ENCODE measurements around the gene ECSIT.
A peak's percentile ranks its signal among the peaks of the same experiment; 100 is the strongest.

ECSIT gene

DNA sequence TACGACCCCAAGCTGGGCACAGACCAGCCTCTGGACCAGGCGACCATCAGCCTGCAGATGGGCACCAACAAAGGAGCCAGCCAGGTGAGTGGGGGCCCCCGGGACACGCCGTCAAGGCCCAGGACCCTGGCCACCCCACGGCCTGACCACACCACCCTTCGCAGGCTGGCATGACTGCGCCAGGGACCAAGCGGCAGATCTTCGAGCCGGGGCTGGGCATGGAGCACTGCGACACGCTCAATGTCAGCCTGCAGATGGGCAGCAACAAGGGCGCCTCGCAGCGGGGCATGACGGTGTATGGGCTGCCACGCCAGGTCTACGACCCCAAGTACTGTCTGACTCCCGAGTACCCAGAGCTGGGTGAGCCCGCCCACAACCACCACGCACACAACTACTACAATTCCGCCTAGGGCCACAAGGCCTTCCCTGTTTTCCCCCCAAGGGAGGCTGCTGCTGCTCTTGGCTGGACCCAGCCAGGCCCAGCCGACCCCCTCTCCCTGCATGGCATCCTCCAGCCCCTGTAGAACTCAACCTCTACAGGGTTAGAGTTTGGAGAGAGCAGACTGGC lies 20.5 kb upstream of the ECSIT start:
- DNase-seq, result no peak

DNA sequence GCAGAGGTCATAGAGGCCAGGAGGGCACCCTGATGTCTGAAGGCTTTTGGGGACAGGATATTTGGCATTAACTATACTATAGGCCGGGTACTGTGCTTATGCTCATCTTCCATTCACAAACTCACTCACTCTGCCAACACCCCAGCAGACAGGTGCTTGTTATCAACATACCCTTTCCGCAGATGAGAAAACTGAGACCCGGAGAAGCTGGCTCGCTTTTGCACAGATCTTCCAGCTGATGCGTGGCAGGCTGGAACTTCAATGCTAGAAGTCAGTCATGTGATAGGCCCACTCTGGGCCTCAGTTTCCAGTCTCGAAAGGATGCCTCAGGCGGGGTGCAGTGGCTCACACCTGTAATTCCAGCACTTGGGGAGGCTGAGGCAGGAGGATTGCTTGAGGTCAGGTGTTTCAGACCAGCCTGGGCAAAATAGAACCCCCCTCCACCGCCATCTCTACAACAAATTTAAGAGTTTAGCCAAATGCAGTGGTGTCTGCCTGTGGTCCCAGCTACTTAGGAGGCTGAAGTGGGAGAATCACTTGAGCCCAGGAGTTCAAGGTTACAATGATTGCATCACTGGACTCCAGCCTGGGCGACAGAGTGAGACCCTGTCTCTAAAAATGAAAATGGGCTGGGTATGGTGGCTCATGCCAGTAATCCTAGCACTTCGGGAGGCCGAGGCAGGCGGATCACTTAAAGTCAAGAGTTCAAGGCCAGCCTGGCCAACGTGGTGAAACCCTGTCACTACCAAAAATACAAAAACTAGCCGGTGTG lies 19.2 kb upstream of the ECSIT start:
- no peak for DNase-seq

DNA sequence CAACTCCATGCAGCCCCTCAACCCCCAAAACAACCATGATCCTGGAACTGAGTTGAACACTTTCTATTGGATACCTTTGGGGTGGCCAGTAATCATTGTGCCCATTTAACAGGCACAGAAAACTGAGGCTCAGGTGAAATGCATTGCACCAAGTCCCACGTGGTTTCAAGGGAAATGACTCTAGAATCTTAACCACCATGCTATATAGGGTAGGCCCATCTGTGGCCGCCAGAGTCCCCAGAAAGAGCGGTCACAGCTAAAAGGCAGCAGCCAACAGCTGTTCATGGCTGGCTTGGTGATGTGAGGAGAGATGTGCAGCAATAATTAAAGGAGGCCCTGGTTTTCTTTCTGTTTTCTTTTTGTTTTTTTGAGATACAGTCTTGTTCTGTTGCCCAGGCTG lies 12.3 kb upstream of the ECSIT start:
- DNase-seq, result no peak

DNA sequence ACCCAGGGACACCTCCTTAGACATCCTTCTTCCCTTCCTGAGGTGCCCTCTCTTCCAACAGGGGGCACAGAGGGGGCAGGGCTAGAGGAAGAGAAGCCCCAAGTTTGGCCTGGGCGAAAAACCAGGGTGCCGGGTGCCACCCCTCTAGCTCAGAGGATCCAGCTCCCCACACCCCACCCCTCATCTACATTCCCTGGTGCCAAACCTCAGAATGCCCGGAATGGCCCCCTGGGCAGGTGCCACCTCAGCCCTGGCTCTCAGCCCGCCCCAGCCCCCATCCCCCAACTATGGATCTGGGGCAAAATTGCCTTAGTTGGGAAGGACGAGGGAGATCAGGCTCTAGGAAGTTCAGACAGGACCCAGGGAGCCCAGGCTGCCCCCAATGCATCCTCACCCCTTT lies 11.7 kb upstream of the ECSIT start:
- DNase-seq, result no peak

DNA sequence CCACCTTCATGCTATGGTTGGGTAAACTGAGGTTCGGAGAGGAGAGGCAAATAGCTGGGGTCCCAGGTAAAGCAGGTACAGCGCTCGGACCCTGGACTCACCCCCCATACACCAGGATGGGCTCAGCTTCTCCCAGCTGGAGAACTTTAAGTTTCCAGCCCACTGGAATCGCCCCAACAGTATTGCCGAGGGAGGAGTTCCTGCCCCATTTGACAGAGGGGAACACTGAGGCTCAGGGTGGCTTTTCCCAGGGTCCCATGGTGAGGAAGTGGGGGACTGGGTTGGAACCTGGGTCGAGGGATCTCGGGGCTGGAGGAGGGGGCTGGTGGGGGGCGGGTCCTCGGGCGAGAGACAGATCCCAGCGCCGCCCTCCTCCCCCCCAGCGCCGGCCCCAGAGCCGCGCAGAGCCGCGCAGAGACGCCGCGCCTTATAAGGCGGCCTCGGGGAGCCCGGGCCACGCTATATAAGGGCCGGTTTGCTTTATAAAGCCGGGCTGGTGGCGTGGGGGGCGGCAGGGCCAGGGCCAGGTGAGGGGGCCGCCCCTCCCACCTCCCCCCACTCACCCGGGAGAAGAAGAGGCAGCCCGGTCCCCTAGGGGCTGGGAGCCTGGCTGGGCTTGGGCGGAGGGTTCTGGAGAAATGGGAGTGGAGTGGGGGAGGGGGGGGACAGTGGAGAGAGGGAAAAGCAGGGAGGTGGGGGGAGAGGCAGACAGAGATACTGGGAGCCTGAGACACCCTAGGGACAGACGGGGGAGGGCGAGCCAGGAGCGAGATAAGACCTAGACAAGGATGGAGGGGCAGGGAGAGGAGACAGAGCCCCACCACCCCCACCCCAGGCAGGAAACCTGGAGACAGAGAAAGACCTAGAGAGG lies 10.8 kb upstream of the ECSIT start:
- peak; percentile 31 for DNase-seq

DNA sequence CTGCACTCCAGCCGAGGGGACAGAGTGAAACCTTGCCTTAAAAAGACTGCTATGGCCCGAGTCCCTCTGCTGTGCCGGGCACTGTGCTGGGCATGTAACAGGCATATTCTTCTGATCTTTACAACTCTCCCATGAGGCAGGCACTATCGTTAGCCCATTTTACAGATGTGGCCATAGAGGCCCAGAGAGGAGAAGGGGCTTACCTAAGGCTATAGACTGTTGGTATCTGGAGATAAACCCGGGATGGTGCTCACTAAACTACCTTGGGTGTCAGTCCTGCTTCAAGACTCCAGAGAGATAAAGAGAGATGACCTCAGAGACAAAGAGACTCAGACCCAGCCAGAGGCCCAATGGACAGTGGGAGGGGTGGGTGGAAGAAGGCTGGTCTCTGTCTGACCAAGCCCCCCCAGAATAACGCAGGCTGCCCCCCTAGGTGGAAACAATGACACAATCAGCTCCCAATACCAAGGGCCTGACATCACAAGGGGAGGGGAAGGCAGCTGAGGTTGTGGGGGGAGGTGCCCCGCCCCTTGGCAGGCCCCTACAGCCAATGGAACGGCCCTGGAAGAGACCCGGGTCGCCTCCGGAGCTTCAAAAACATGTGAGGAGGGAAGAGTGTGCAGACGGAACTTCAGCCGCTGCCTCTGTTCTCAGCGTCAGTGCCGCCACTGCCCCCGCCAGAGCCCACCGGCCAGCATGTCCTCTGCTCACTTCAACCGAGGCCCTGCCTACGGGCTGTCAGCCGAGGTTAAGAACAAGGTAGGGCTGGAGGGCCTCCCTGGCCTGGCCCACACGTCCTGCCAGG lies 9.5 kb upstream of the ECSIT start, which contains the start of gene CNN1:
Gene CNN1, plus strand, starts transcription at position 620 of the 805 bp plus-strand sequence. Its CDS starts 77 bp downstream, at position 697.
- no peak for DNase-seq

DNA sequence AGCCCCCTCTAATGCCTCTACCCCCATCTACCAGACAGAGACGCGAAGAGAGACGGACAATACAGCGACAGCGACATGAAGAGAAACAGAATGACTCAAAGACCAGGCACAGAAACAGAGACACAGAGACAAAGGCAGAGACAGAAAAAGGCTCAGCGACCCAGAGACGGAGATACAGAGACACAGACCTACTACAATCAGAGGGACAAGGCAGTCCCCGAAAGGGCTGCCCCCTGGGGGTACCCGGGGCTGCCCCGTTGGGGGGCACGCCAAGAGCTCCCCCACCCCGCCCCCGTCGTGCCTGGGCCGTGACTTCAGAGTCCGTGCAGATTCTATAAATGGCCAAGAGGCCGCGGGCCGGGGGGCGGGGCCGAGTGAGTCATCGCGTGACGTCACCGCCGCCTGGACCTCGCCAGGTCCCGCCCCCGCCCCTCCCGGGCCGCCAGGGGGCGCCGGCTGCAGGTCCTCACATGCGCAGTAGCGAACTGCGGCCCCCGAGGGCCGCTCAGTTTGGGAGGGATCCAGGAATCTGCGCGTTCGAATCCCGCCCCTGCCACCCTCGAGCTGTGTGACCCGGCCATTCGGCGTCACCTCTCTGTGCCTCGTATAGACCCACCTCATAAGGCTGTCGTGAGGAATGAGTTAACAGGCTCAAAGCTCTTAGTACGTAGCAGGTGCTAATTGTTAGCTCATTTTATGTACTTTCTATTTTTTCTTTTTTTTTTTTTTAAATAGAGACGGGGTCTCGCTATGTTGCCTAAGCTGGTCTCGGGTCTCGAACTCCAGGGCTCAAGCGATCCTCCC lies 7.1 kb upstream of the ECSIT start:
- DNase-seq, result peak; percentile 95

DNA sequence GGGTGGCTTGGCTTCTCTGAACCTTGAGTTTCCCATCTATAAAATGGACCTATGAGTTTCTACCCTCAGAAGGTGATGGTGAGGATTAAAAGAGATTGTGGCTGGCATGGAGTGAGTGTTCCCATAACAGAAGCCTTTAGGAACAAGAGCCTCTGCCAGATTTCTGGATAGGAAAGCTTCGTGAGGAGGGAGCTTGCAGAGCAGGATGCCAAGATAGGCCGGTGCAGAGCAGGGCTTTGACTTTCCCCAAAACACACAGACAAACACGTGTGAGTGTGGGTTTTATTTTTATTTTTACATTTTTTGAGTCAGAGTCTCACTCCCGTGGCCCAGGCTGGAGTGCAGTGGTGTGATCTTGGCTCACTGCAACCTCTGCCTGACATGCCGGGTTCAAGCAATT lies 6.0 kb upstream of the ECSIT start:
- DNase-seq, result no peak

DNA sequence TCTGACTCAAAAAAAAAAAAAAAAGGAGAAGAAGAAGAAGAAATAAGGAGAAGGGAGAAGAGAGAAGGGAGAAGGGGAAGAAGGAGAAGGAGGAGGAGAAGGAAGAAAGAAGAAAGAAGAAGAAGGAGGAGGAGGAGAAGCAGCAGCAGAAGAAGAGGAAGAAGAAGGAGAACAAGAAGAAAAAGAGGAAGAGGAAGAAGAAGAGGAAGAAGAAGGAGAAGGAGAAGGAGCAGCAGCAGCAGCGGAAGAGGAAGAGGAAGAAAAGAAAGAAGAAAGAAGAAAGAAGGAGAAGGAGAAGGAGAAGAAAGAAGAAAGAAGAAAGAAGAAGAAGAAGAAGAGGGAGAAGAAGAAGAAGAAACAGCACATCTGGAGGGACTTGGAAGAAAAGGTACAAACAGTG lies 5.6 kb upstream of the ECSIT start:
- no peak for DNase-seq

DNA sequence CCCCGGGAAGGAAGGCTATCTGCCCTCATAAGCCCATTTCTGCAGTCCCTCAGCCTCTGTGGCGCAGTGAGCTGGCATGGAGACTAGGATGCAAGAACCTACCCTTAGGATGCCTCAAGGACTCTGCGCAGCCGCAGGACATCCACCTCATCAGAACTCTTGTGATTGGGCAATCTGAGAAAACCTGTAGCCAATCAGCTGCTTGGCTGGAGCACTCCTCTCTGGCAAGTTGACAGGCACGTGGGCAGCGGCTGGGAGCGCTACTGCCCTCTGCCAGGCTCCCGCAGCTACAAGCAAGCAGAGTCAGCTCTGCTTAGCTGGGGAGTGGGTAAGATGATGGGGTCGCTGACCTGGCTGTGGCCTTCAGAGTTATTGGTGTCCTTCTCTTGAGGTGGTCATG lies 1.5 kb upstream of the ECSIT start:
- DNase-seq, result peak; percentile 99

DNA sequence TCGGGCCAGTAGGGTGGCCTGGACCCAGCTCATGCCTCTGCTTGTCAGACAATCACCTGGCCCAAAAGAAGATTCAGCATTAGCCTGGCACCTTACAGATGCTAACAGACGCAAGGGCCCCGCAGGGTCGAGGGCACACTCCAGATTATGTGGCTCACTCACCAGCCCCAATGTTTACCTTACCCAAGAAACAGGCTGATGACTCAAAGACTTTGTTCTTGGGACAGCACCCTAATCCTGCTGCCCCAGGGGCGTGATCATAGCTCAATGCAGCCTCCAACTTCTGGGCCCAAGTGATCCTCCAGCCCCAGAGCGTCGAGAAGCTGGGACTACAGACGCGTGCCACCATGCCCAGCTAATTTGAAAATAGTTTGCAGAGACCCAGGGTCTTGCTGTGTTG lies 9.8 kb downstream of the ECSIT start:
- DNase-seq, result no peak

DNA sequence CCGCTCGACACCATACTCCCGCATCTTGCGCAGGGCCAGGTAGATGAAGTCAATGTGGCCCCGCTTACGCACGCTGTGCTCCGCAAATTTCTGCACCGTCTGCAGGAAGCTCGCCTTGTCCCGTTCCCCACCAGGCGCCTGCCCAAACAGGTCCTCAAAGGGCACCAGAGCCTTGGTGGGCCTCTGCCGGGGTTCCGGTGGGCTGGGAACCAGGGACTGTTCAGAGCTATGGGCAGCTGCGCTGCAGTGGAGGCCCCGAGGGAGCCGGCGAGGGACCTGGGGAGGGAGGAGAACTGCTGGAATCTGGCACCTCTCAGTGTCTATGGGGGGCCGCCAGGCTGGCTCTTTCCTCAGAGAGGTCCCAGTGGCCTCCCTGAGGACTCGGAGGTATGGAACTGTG lies 15.0 kb downstream of the ECSIT start:
- no peak for DNase-seq

DNA sequence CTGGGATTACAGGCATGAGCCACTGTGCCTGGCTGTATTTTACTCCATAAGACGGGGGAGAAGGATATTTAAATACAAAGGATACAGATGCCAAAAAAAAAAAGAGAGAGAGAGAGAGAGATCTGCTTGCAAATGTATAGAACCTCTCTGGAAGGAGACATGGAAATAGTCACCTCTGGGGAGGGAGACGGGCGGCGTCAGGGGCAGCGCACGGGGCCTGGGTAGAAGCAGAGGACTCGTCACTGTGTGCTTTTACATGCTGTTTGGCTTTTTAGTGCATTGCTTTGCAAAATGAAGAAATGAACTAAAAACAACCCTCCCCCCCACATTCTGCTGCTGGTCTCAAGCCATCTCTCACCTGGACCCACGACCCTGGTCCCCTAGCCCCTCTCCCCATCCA lies 18.5 kb downstream of the ECSIT start:
- no peak for DNase-seq

DNA sequence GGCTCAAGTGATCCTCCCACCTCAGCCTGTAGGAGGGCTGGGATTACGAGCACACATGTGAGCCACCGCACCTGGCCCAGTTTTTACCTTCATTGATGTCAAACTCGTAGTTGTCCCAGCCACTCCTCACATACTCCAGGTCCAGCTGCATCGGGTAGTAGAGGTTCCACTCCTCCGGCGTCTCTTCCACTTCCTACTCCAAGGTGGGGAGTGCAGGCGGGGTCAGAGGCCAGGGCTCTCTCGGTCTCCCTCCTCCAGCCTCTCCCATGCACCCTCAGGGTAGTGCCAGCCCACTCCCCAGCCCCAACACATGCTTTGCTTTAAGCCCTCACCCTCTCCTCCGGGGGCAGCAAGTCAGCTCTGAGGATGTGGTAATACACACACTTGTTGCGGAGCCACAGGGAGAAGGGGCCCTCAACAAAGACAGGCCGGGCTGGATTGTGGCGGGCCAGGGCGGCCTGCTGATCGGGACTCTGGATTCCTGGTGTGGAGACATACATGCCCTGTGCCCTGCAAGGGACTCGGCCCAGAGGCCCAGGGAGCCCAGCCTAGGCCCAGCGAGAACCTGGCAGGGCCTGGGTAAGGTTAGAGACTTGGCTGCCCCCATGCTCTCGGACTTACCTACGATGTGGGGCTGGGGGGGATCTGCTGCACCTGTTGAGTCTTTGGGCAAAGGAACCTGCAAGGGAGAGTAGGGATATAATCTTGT lies 21.4 kb downstream of the ECSIT start:
- no peak for DNase-seq

DNA sequence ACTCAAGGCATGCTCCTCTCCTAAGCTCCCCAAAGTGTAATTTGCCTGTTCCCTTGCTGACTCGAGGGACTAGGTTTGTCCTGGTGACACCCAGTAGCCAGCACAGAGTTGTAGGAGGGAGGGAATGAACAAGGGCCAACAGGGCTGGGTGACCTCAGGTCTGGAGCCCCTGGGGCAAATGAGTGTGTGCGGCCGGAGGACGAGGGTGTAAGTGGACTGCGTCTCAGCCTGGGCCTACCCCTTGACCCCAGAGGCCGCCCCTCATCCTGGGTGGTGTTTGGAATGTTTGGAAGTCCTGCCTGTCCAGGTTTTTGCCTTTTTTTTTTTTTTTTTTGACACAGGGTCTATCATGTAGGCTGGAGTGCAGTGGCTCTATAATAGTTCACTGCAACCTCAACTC lies 22.0 kb downstream of the ECSIT start:
- DNase-seq, result no peak

DNA sequence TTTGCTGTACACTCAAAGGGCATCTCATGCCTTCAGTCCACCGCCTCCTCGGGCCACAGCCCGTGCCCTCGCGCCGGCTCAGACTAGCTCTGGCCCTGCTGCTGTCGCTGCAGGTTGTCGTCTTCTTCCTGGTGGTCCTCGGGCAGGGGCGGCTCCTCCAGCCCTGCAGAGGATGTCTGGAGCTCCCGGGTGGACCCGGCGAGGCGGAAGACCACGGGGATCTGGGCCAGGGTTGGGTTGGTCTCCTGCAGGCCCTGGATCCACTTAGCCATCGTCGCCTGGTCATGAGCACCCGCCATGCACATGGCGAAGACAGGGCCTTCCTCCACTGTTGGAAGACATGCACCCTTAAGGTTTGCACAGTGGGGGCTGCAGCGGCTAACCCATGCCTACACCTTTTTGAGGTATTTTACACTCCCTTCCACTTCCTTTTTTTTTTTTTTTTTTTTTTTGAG lies 22.8 kb downstream of the ECSIT start:
- no peak for DNase-seq

DNA sequence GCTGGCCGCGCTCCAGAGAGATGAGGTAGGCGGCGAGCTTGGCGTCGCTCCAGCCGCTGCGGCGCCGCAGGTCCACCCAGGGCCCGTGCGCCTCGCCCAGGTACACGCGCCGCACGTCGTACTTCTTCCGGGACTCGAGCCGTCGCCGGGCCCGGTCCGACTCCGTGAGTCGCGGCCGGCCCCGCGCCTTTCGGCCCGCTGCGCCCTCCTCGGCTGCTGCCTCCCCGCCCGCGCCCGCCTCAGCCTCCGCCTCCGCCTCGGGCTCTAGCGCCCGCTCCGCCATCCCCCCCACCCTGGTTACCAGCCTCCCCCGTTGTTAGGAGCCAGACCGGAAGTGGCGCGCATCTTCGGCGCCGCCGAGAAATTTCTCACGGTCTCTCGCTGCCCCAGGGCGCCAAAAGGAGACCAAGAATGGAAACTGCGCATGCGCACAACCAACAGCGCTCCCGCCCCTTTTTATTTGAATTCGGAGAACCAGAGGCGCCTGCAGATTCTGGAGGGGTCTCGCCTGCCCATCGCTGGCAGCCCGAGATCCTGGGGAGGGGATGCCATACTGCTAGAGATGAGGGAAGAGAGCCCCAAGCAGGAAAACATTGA lies 23.3 kb downstream of the ECSIT start, which contains the start of gene ZNF653:
Gene ZNF653, minus strand, starts transcription at position 336 of the 597 bp plus-strand sequence. Its CDS starts 53 bp downstream, at position 283.
- peak; percentile 98 for DNase-seq

DNA sequence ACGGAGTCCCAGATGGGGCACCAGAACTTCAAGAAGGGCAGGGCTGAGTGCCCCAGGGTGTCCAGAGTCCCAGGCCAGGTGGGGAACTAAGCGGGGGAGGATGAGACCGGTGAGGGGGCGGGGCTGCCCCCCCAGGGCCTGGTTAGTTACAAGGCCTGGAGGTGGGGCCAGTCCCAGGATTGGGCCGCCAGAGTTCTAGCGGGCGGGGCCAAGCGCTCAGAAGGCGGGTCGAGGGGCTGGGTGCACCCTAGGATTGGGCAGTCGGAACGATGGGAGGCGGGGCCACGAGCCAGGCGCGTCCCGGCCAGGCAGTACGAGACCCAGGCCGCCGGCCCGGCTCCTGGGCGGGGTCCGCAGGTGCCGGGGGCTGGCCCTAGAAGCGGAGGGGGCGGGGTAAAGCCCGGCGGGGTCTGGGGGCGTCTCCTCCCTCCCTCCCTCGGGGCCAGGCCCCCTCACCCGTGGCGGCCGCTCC lies 23.9 kb downstream of the ECSIT start:
- peak; percentile 98 for DNase-seq

DNA sequence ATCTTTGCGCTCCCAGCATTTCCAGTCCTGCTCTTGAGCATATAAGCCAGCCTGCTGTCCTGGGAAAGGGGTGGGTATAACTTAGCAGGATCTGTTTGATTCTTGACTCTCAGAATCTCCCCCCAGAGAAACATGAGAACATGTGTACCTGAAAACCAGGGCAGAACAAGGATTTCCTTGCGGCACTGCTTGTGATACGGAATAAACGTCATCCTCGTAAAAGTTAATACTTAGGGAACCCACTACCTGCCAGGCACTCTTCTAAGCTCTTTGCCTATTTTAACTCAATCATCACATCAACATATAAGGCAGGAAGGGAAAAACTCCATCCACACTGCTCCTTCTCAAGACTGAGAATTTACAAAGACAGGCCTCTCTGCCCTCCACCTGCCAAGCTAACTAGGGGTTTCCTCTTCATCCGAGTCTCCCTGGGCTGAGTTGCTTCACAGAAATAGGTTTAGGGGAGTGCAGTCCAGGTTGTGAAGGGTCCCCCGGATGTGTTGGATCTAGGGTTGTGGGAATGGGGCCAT lies 24.4 kb downstream of the ECSIT start:
- DNase-seq, result no peak

DNA sequence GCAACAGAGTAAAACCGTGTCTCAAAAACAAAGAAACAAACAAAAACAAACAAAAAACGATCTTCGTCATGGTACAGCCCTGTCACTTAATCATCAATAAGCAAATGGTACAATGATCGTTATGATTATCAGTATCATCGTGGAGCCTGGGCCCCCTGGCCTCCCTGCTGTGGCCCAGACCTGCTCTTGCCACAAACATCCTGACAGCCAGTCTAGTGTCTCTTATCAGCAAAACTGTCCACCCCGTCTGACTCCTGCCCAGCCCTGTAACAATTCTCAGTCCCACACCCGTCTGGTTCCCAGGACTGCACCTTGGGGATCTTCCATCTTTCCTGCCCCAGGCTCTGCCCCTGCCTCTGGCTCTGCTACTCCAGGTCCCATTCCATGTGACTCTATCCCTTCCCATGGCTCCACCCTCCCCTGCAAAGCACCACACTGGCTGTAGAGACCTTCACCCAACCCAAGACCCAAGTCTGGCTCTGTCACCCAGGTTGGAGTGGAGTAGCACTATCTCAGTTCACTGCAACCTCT lies 29.0 kb downstream of the ECSIT start:
- DNase-seq, result no peak
